NCI-H128 (cell line): Measurements from ENCODE around the gene CHRM4.

Experiments used
- DNase-seq: peaks from one replicate; lab custom pipeline; 2025; ENCODE audit not compliant: unreplicated experiment; lab: John Stamatoyannopoulos, UW

The CHRM4 gene

GRCh38 chr11:46369458-46370152, 22.0 kb downstream of the CHRM4 start:
- no peak for DNase-seq

GRCh38 chr11:46367916-46368267, 23.7 kb downstream of the CHRM4 start:
- DNase-seq, result no peak

DNA sequence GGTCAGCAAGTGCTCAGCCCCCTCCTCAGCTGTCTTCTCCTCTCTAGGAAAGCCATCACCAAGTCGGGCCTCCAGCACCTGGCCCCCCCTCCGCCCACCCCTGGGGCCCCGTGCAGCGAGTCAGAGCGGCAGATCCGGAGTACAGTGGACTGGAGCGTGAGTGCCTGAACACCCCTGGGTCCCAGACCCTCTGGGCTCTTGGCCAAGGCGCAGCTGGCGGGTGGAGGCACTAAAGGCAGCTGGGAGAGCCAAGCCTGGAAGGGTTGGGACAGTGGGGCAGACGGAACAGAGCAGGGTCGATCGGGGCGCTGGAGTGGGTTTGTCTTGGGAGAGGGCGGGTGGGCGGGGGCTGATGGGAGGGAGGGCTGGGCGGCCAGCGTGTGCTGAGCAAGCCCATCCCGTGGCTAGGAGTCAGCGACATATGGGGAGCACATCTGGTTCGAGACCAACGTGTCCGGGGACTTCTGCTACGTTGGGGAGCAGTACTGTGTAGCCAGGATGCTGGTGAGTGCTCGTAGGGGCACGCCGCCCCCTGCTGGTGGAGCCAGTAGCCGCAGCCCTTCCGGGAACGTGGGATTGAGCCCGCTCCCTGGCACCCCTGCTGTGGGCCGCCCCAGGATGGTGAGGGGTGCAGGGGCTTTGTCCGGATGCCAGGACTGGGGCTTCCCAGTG, 24.2 kb downstream of the CHRM4 start:
- no peak for DNase-seq

DNA sequence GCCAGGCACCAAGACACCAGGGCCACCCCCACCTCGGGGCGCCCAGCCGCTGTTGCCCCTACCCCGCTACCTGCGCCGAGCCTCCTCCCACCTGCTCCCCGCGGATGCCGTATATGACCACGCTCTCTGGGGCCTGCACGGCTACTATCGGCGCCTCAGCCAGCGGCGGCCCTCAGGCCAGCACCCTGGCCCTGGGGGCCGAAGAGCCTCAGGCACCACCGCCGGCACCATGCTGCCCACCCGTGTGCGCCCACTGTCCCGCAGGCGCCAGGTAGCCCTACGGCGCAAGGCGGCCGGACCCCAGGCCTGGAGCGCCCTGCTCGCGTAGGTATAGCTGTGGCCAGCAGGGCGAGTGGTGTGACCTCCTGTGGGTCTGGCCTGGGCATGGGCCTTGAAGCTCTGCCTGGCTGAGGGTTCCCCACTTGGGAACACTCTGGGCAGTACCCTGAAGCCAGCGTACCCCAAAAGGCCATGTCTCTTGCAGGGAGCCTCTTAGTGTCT, 24.9 kb downstream of the CHRM4 start:
- no peak for DNase-seq

GRCh38 chr11:46366260-46366659, 25.3 kb downstream of the CHRM4 start:
- DNase-seq, result no peak

DNA sequence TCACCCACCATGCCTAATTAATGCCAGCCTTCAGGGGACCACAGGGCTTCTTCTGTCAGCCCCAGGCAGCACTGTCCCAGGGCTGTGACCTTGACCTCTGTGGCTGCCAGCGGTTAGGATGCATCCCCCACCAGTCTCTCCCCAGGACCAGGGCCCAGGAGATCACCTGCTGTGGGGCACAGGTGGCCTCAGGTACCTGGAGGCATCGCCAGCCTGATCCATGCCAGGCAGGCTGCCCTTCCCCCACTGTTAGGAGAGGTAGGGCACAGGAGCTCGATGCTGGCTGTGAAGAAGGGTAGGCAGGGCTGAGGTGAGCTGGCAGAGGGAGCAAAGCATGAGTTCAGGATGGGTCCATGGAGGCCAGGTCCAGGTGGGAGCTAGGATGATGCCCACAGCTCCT, 26.8 kb downstream of the CHRM4 start:
- DNase-seq, result no peak

DNA sequence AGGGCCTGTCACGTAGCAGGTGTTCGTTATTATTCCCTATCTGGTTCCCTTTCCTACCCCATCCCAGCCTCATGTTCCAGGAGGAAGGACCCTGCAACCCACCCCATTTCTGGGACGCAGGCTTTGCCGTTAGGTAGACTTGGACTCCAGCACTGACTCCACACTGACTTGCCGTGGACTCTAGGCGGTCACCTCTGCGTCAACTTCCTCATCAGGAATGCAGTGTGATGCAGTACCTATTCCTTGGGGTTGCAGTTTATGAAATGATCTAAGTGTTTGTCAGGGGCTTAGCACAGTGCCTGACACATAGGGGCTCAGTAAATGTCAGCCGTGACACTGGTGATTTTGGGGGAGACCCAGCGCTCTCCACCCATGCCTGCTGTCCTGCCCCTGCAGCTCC, 27.5 kb downstream of the CHRM4 start:
- no peak for DNase-seq

DNA sequence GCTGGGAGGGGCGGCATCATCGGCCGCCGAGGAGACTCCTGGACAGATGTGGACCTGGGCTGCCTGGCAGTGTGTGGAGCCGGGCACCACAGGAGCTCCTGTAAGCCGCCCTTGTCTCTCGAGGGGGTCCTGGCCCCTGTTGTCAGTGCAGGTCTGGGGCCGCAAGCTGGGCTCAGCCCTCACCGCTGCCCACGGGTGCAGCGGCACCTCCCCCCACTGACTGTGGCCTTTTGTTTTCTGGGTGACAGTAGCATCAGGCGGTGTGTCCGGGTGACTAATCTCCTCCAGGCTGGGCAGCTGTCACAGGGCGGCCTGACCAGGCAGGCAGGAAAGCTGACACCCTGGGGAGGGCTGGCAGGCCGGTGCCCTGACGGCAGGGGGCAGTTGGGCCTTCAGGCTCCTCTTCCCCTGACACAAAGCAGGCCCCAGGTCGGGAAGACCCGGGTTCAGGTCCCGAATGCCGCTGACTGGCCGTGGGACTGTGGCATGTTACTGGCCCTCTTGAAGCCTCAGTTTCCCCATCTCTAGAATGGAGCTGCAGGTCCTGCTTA, 28.0 kb downstream of the CHRM4 start:
- DNase-seq, result no peak

GRCh38 chr11:46363031-46363407, 28.6 kb downstream of the CHRM4 start:
- DNase-seq, result no peak

GRCh38 chr11:46362156-46363030, 29.2 kb downstream of the CHRM4 start:
- DNase-seq, result no peak

- DNase-seq, result no peak
Observed at GRCh38 chr11:46361283-46362155, 30.1 kb downstream of the CHRM4 start.

DNA sequence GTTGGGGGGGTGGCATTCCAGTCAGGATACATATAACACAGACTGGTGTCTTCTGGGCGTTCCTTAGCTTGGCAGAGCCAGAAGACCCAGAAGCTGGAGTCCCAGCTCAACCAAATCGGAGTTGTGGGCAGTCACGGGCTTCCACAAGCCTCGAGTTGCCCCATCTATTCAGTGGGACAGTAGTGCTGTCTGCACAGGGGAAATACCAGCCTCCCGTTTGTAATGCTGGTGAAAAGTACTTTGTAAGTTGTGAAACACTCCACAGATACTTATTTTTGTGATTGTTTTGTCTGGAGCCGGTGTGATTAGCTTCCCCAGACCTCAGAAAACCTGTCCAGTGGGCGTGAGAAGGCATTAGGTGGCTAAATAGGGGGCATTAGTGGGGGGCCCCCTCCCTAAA, 30.7 kb downstream of the CHRM4 start:
- no peak for DNase-seq

DNA sequence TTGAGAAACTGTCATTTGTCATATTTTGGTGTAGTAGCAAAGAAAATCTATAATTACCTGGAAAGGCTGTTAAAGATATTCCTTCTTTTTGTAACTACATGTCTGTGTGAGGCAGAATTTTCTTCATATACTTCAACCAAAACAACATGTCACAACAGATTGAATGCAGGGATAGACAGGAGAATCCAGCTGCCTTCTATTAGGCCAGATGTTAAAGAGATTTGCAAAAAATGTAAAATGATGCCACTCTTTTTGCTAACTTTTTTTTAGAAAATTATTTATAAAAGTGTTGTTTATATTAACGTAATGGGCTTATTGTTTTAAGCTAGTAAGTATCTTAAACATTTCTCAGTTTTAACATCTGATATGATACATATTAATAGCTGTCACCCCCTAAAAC, 31.6 kb downstream of the CHRM4 start:
- no peak for DNase-seq

GRCh38 chr11:46357483-46357936, 34.1 kb downstream of the CHRM4 start:
- no peak for DNase-seq

DNA sequence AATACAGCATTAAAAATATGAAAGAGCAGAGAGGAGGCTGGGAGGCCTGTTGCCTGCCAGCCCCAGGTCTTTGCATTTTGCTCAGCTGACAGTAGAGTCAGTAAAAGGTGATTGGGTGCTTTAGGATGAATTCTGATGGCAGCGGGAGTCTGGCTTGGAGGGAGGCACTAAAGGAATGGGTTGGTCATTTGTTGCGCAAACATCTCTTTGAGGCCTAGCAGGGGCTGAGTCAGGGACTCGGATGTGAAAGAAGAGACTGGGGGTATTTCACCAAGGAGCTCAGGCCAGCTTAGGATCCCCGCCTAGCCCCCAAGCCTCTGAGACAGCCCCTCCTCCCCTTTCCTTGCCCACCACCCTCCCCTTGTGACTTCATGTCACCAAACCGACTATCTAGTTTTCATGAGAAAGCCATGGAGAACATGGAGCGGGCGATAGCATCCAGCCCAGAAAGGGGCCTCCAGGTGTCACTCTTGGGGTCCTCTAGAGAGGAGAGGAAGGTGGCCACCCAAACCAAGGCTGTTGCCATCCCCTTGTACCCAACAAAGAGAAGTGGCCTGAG, 34.6 kb downstream of the CHRM4 start:
- DNase-seq, result no peak

GRCh38 chr11:46353698-46354097, 37.9 kb downstream of the CHRM4 start:
- DNase-seq, result no peak

DNA sequence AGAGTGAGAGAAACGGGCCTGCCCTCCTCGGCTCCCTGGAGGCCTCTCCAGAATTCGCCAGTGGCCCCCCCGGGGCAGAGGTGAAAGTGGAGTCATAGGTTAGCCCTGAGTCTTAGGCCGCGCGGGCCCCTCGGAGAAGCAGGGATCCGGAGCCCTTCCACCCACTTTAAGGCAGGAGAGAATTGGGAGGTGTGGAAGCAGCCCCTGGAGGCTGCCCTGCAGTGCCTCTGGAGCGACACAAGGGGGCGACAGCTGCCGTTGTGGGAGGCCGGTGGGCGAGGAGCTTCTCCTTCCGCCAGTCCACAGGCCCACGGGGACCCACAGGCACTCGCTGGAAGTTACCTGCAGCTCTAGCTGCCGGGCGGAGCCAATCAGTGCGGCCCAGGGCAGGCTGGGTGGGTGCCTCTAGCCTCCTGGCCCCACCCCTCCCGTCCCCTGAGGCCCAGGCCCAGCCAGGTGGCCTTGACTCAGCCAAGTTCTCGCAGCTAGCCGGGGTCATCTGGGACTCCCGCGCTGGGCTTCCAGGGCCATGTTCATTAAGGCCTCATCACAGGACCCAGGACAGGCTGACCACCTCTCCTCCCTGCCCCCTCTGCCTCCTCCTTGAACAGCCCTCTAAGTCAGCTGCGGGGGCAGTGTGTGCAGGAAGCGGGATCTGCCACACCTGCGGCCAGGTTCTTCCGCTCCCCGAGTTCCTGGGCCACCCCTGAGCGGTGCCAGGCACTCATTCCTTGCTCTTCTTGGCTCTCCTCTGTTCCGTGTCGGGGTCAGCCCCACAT, 39.3 kb downstream of the CHRM4 start:
- no peak for DNase-seq

GRCh38 chr11:46351606-46352005, 40.0 kb downstream of the CHRM4 start:
- DNase-seq, result no peak

- no peak for DNase-seq
Observed at GRCh38 chr11:46351148-46351547, 40.4 kb downstream of the CHRM4 start.
